ENCODE data around the gene KCNG2. TPM values are rescaled to one million over a fixed set of nuclear protein-coding genes. Genes with fewer than 3 reads are reported as not detected.

The KCNG2 gene
- total and polyA plus RNA-seq, 2 of the 8 experiments (the other 6 are each of a cell fraction or from before 2014, with no cell fraction given), result 0.19 to 0.74 TPM

DNA sequence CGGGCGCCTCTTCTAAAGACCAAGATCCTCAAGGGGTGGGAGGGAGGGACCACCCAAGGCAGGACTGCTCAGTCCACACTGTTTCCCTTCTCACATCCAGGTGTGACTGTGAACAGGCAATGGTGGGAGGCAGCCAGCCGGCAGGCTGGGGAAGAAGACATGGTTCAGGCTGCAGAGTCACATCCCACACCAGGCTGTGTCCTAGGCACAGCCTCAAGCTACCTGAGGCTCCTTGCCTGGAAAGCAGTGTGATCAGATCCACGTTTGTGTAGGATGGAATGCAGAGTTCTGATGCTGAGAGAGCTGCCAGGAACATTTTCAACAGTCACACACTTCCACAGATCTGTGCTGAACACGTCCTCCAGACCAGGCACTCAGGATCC, 137.4 kb downstream of the KCNG2 start:
- DNase-seq (ENCODE audit: low read depth in 1 of 2, low spot score in 2 of 2) (no peak), FAIRE-seq (no peak)
- no peak overlapping the region for H3K9ac ChIP-seq (replicated peaks in 1 of 4; ENCODE audit: extremely low read depth in 1 of 4, low read depth in 3 of 4, low read length in 3 of 4)
- H4K91ac ChIP-seq (replicated peaks; ENCODE audit: insufficient read length, low read length), result no peak overlapping the region
- H2AK5ac ChIP-seq (ENCODE audit: low read depth, low read length), result no peak overlapping the region
- peaks cover 0 to 4% of the 10 kb centered on the region in 2 experiments for H4K20me1 ChIP-seq (replicated peaks in 1 of 2; ENCODE audit: control insufficient read depth in 1 of 2, insufficient read depth in 2 of 2, low read length in 2 of 2)
- H3K36me3 ChIP-seq (ENCODE audit: control insufficient read depth in 2 of 4, insufficient read depth in 4 of 4, low read length in 3 of 4), result no peaks in the 10 kb centered on the region
- H3K27me3 ChIP-seq (replicated peaks in 1 of 4; ENCODE audit: control insufficient read depth in 3 of 4, extremely low read depth in 1 of 4, insufficient read depth in 3 of 4, low read length in 3 of 4), result no peaks in the 10 kb centered on the region; a peak in 1 of 7 replicates
- H3K4ac ChIP-seq (replicated peaks; ENCODE audit: insufficient read length, low read depth, low read length), result no peak overlapping the region
- H3K56ac ChIP-seq (replicated peaks; ENCODE audit: insufficient read length, low read depth, low read length), result no peak overlapping the region
- 69% methylated on average over 4 of the region's 5 CpGs; no CpG with 5 or more reads in 1 of the 2 experiments for WGBS, 2 experiments (ENCODE audit: extremely low coverage in 1 of 2, insufficient coverage in 1 of 2, insufficient read length in 1 of 2, insufficient replicate concordance in 2 of 2, low coverage in 1 of 2, low lambda C conversion rate in 2 of 2, missing lambda C conversion rate in 1 of 2)
- H3K18ac ChIP-seq (ENCODE audit: extremely low read depth, low read length), result no peak overlapping the region
- H3K79me2 ChIP-seq (ENCODE audit: control insufficient read depth in 1 of 2, insufficient read depth in 2 of 2, low read length in 2 of 2), result peaks cover 0 to 8% of the 10 kb centered on the region in 2 experiments; a peak in 1 of 4 replicates
- H3K4me1 ChIP-seq (replicated peaks in 1 of 4; ENCODE audit: control insufficient read depth in 3 of 4, insufficient read depth in 4 of 4, low read length in 3 of 4), result no peaks in the 10 kb centered on the region
- no peak overlapping the region for H4K5ac ChIP-seq (ENCODE audit: insufficient read length, low read depth, low read length)
- H2BK12ac ChIP-seq (ENCODE audit: low read depth, low read length), result no peak overlapping the region
- CTCF ChIA-PET (ENCODE audit: partially characterized antibody), result interaction anchor here (0.8 to 2.7 kb wide), 10 partner anchors 11 to 223 kb away, joined by 3 to 19 read pairs (median 4); no protein-coding TSS in a partner anchor
- no peak overlapping the region for H3K27ac ChIP-seq (ENCODE audit: low read depth, low read length)
- H3K23ac ChIP-seq (ENCODE audit: insufficient read length), result no peak overlapping the region
- H2BK120ac ChIP-seq (replicated peaks; ENCODE audit: low read depth, low read length), result no peak overlapping the region
- POLR2A ChIA-PET (ENCODE audit: partially characterized antibody), result no interaction called here
- H3K23me2 ChIP-seq (ENCODE audit: low read depth, low read length), result no peaks in the 10 kb centered on the region
- no peak overlapping the region; the same call in 1 of the 2 replicates for H4K8ac ChIP-seq (ENCODE audit: extremely low read depth, insufficient read depth, low read length)
- no peak overlapping the region for H2BK15ac ChIP-seq (ENCODE audit: low read length)
- no peak overlapping the region for H2BK20ac ChIP-seq (ENCODE audit: low read length)
- H3K79me1 ChIP-seq (ENCODE audit: low read depth, low read length), result peaks cover 5% of the 10 kb centered on the region
- no peak overlapping the region for H3K4me2 ChIP-seq (ENCODE audit: insufficient read depth in 1 of 2, low read depth in 2 of 2, low read length in 2 of 2)
- H3K14ac ChIP-seq (ENCODE audit: insufficient read length), result no peak overlapping the region
- 0 out of 4 replicates have a peak, but pooled peaks cover 0 to 4% of the 10 kb centered on the region in 2 experiments for H3K9me3 ChIP-seq (ENCODE audit: insufficient read depth in 2 of 2, low read depth in 1 of 2, low read length in 1 of 2)
- H2AFZ ChIP-seq (ENCODE audit: low read length), result no peak overlapping the region
- no peak overlapping the region for H2BK5ac ChIP-seq (ENCODE audit: low read depth, low read length)
- no peak overlapping the region for H3K4me3 ChIP-seq (ENCODE audit: extremely low read depth in 1 of 4, insufficient read depth in 2 of 4, low read depth in 3 of 4, low read length in 4 of 4)
- TF ChIP-seq TBP (IDR thresholded peaks at IDR 0.05; ENCODE audit: low read depth, low read length) (no peak), JUN (IDR thresholded peaks at IDR 0.05; ENCODE audit: low read depth, low read length) (no peak), TEAD4 (IDR thresholded peaks at IDR 0.05; ENCODE audit: low read depth, low read length) (no peak), ZNF274 (IDR thresholded peaks at IDR 0.05; ENCODE audit: borderline replicate concordance, extremely low read depth, low read length) (no peak), SRF (IDR thresholded peaks at IDR 0.05; ENCODE audit: low read depth, low read length) (no peak), KDM4A (IDR thresholded peaks at IDR 0.05; ENCODE audit: low read depth, low read length, severe bottlenecking) (no peak), CHD2 (IDR thresholded peaks at IDR 0.05; ENCODE audit: low read length) (no peak), BACH1 (IDR thresholded peaks at IDR 0.05; ENCODE audit: low read length) (no peak)

All from H1 (cell line).